NCI-H146 treated with DMSO at 0.1 percent for 48 hours (cell line): ENCODE data around the gene FAM163B.
A peak's percentile ranks its signal among the peaks of the same experiment; 100 is the strongest.
"Not testable (repeated sequence)": the region's sequence is repeated elsewhere in the genome, so short reads cannot be mapped to it uniquely, and the experiment has no call there.

Experiments
- DNase-seq: peaks from one replicate; lab custom pipeline; 2025; ENCODE audit not compliant: unreplicated experiment; lab: John Stamatoyannopoulos, UW

The FAM163B gene

DNA sequence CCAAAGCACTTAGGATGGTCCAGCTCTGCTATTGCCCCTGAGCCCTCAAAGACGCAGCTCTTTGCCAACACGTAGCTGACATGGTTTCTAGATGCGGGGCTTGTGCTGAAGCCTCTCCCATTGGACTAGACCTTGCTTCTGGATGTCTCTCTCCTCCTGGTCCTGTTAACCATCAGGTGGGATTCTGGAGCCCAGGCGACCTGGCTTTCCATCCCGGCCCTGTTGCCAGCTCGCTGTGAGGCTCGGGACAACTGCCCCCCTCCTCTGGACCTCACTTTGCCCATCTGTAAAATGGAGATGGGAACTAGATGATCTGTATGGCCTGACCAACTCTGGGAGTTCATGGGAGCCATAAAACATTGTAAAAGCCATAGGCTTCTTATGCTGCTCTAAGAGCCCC, 31.0 kb upstream of the FAM163B start:
- no peak for DNase-seq

DNA sequence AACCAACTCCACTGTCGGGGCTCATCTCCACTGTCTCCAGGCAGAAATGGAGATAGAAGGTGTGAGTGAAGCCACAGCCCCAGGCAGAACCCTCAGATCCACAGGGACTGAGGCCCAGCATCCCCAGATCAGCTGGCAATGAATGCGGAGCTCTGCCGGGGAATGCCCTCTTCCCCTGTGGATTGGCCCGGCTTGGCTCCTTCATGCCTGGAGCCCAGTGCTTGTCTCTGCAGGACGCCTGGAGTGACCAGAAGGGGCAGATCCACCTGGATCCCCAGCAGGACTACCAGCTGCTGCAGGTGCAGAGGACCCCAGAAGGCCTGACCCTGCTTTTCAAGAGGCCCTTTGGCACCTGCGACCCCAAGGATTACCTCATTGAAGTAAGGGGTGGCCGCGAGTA, 30.4 kb upstream of the FAM163B start:
- DNase-seq, result no peak

DNA sequence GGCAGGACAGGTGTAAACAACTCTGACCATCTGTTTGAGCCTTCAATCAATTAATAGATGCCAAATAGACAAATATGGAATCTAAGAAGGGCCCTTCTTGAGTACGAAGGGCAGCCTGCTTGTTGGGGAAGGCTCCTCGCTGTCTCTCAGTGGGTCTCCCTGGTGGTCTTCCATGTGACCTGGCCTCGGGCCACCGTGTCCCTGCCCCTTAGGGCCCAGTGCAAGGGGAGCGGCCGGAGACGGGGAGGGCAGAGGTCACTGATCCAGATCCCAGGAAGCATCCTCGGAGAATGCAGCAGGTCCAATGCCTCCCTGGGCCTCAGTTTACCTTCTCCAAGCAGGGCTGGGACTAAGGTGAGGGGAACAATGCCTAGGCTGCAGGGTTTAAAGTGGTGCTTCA, 29.5 kb upstream of the FAM163B start:
- DNase-seq, result no peak

- no peak for DNase-seq
Observed at GRCh38 chr9:133638076-133638475, 28.9 kb upstream of the FAM163B start.

GRCh38 chr9:133637451-133638055, 28.4 kb upstream of the FAM163B start:
- no peak for DNase-seq

- no peak for DNase-seq
Observed at GRCh38 chr9:133636902-133637301, 27.7 kb upstream of the FAM163B start.

- DNase-seq, result no peak
Observed at GRCh38 chr9:133635533-133636531, 26.6 kb upstream of the FAM163B start, which contains the start of gene DBH. TSS of gene DBH (plus strand) at chr9:133636363. CDS start at chr9:133636372, 9 bp downstream.

GRCh38 chr9:133635098-133635497, 25.9 kb upstream of the FAM163B start:
- DNase-seq, result no peak

GRCh38 chr9:133634081-133634691, 25.0 kb upstream of the FAM163B start:
- DNase-seq, result peak; percentile 52

DNA sequence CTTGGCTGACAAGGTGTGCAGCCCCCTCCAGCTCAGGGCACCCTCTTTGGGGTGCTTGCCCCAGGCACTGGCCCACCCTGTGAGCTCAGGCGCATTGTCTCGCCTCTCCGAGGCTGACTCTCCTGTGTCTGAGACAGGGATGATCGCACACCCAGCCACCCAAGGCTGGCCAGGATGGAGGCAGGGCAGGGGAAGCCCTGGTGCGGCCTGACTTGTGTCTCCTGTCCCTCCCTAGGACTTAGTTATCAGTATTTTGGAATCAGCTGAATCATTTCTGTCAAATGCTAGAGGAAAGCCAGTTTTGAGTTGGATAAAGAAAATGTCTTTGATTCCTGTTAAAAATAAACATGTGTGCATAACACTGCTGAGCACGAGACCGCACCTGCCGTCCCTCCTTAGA, 24.5 kb upstream of the FAM163B start:
- no peak for DNase-seq

- peak; percentile 63 for DNase-seq
Observed at GRCh38 chr9:133632806-133633680, 23.9 kb upstream of the FAM163B start.

GRCh38 chr9:133631111-133631510, 21.9 kb upstream of the FAM163B start:
- DNase-seq, result no peak

DNA sequence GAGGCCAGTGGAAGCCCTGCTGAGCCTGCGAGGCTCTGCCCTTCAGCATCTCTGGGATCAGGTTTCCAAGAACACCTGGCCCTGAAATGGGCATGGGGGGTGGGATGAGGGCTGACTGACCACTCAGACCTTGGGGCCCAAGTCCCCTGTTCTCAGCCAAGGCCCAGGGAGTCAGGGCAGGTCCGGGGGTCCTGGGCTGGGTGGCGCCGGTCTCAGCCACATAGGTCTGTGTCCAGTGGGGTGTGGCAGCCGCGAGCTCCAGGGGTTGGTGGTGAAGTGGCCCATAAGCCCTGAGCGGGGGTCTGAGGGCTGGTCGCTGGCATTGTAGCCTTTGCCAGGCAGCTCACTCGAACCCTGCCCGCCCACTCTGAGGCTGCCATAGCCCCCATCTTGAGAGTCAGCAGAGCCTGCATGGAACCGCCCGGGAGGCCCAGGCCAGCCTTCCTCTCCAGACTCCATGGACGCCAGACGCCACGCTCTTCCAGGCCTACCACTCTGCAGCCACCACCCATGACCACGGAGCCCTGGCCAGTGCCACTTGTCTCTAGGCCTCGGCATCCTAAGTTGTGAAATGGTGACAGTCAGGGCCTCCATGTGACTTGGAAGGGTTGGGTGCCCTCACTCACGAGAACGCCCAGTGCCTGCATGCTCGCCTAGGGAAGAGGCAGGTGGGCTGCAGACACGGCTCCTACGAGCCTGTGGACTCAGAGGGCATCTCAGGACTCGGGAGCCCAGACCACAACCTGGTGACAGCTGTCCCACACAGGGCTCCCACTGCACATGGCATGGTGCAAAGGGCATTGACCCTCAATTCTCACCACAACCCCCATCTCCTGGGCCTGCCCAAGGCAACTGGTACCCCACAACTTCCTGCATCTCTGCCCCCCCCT, 20.3 kb upstream of the FAM163B start:
- no peak for DNase-seq

DNA sequence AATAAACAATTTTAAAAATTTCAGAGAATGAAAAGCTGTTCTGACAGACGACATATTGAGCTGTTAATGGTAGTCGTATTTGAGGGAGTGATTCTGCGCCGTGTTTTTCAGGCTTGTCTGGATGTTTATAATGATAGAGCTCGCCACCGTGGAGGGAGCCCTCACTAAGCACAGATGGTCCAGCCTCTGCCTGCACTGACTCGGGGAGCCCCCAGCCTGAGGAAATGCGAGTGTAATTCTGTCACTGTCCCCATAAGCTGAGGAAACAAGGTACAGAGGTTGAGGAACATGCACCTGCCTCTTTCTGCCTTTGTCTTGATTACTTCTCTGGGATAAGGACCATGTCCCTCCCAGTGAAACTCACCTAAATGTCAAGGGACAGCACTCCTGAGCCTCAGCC, 19.6 kb upstream of the FAM163B start:
- DNase-seq, result no peak

GRCh38 chr9:133627341-133627740, 18.2 kb upstream of the FAM163B start:
- no peak for DNase-seq

- DNase-seq, result not testable (repeated sequence)
Observed at GRCh38 chr9:133626008-133626407, 16.8 kb upstream of the FAM163B start.

DNA sequence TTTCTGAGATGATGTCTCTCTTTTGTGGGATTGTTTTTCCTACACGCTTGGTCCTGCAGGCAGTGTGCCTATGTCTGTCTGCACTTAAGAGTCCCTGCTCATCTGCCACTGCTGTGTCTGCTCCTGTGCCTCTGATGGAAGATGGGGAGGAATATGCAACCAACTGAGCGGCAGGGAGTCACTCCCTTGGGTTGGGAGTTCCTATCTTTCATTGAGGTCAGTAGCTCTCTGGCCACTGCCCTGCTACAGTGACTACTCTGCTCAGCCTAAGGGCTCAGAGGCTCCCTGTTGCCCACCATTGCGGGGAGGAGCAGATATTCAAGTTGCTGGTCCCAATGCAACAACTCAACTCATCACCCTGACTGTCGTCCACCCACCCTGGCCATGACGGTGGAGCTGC, 13.4 kb upstream of the FAM163B start:
- no peak for DNase-seq

GRCh38 chr9:133621725-133622267, 12.6 kb upstream of the FAM163B start:
- peak; percentile 69 for DNase-seq

DNA sequence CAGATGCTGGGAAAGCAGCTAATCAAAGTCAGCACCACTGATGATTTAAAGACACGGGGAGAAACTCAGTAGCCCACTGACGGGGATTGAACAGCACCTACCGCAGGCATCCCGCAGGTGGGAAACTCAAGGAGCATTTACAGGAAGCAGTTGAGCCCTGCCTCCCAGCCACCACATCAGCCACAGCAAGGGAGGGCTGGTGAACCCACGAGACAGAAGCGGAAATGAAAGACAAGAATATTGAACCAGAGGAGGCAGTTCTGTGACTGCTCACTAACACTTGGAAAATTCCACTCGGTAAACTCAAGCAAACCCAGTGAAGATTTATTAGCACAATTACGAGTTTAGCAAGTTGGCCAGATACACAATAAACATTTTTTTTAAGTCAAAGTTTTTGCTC, 10.6 kb upstream of the FAM163B start:
- no peak for DNase-seq

GRCh38 chr9:133618726-133619125, 9.5 kb upstream of the FAM163B start:
- DNase-seq, result no peak
